Calu3 (cell line): ENCODE measurements around the gene TM4SF20. TPM values are rescaled to one million over a fixed set of nuclear protein-coding genes. Genes with fewer than 3 reads are reported as not detected.

Experiments
- BruUV-seq: library from RNA; stranded (reverse); fragments of 400-500 nt; replicated peaks from 2 replicates; lab custom pipeline; 2021; lab: Mats Ljungman, UMichigan
- CTCF ChIA-PET: fragments of 300-600 bp; sonication (Branson Sonifier 250); formaldehyde crosslinking; loops from one replicate; lab custom pipeline; 2022; ENCODE audit warnings: antibody characterized with exemption; lab: Charles Lee
- DNase-seq: peaks from one replicate; pipeline ENCODE4 v3.0.0; 2022
- H3K27ac Mint-ChIP-seq: one replicate; pipeline ENCODE4 v1.8.0; 2022; ENCODE audit warnings: mixed read lengths; ENCODE audit not compliant: unreplicated experiment
- H3K27me3 Mint-ChIP-seq: one replicate; pipeline ENCODE4 v1.8.0; 2022; ENCODE audit warnings: mixed read lengths; ENCODE audit not compliant: unreplicated experiment
- H3K36me3 Mint-ChIP-seq: one replicate; pipeline ENCODE4 v1.8.0; 2022; ENCODE audit warnings: mild to moderate bottlenecking, moderate library complexity, mixed read lengths; ENCODE audit not compliant: insufficient read depth, unreplicated experiment
- H3K4me1 Mint-ChIP-seq: one replicate; pipeline ENCODE4 v1.8.0; 2022; ENCODE audit warnings: mild to moderate bottlenecking, low read depth, mixed read lengths; ENCODE audit not compliant: unreplicated experiment
- H3K4me3 Mint-ChIP-seq: one replicate; pipeline ENCODE4 v1.8.0; 2022; ENCODE audit warnings: mild to moderate bottlenecking, low read depth, moderate library complexity, mixed read lengths; ENCODE audit not compliant: unreplicated experiment
- H3K9me3 Mint-ChIP-seq: one replicate; pipeline ENCODE4 v1.8.0; 2022; ENCODE audit warnings: low read depth, mixed read lengths; ENCODE audit not compliant: unreplicated experiment
- CTCF ChIP-seq: fragments of 200-600 bp; IDR thresholded peaks from one replicate; pipeline ENCODE4 v1.8.0; 2022; ENCODE audit warnings: antibody characterized with exemption; ENCODE audit not compliant: unreplicated experiment
- intact Hi-C: fragments of 100-400 bp; cut with micrococcal nuclease; formaldehyde crosslinking; loops from one replicate; pipeline ENCODE4 v1.10.0; 2022; ENCODE audit not compliant: unreplicated experiment
- total RNA-seq: library from RNA; stranded (reverse); gene quantifications from 2 replicates; pipeline ENCODE4 v1.2.3, GENCODE V29; 2022

Gene TM4SF20
- total RNA-seq, 1 experiment from 2014 or later, result not detected

DNA sequence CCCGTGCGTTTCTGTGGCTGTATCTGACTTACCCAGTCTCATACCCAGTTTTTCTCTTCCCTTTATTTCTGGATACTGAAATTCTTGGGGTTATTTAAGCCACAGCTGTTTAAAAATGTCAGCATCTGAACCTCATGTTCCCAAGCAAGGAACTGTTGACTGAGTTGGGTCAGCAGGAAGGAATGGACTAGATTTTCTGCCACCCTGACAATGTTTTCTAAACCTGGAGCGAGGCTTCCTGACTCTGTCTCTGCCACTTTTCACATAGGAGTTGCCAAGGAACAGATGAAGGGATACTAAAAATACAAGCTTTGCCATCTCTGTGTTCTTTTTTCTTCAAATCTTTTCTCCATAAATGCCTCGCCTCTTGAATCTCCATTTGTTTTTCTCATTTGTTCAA lies 37.6 kb upstream of the TM4SF20 start:
- H3K4me1 Mint-ChIP-seq, result peaks cover 14% of the 10 kb centered on the region
- no peaks in the 10 kb centered on the region for H3K9me3 Mint-ChIP-seq
- no TSS peak for BruUV-seq
- TF ChIP-seq CTCF, result no peak
- H3K27ac Mint-ChIP-seq, result no peak overlapping the region
- H3K36me3 Mint-ChIP-seq, result no peaks in the 10 kb centered on the region
- H3K4me3 Mint-ChIP-seq, result no peak overlapping the region
- no peaks in the 10 kb centered on the region for H3K27me3 Mint-ChIP-seq
- no peak for DNase-seq
- CTCF ChIA-PET, result no interaction called here
- intact Hi-C loops, result no loop called here

- H3K27me3 Mint-ChIP-seq, result no peaks in the 10 kb centered on the region
- BruUV-seq, result no TSS peak
- H3K4me3 Mint-ChIP-seq, result no peak overlapping the region
- intact Hi-C loops, result loop anchor here (2.0 kb wide), 1 partner anchor 35 kb away; no protein-coding TSS in a partner anchor
- no peak overlapping the region for H3K27ac Mint-ChIP-seq
- H3K4me1 Mint-ChIP-seq, result peaks cover 14% of the 10 kb centered on the region
- no peaks in the 10 kb centered on the region for H3K36me3 Mint-ChIP-seq
- H3K9me3 Mint-ChIP-seq, result no peaks in the 10 kb centered on the region
- TF ChIP-seq CTCF, result no peak
- DNase-seq, result no peak
- CTCF ChIA-PET, result interaction anchor here (0.9 kb wide), 1 partner anchor 90 kb away, joined by 3 read pairs; no protein-coding TSS in a partner anchor
Measured at GRCh38 chr2:227415538-227416424, 36.7 kb upstream of the TM4SF20 start.

- no peak overlapping the region for H3K4me3 Mint-ChIP-seq
- H3K27me3 Mint-ChIP-seq, result no peaks in the 10 kb centered on the region
- no peak for DNase-seq
- peak overlapping the region; percentile 48 for H3K27ac Mint-ChIP-seq
- no peaks in the 10 kb centered on the region for H3K36me3 Mint-ChIP-seq
- peaks cover 14% of the 10 kb centered on the region for H3K4me1 Mint-ChIP-seq
- CTCF ChIA-PET, result interaction anchor here (0.6 kb wide), 1 partner anchor 131 kb away, joined by 3 read pairs; no protein-coding TSS in a partner anchor
- no peak for TF ChIP-seq CTCF
- intact Hi-C loops, result loop anchor here (2.0 kb wide), 1 partner anchor 36 kb away; no protein-coding TSS in a partner anchor
- BruUV-seq, result no TSS peak
- H3K9me3 Mint-ChIP-seq, result no peaks in the 10 kb centered on the region
Measured at GRCh38 chr2:227414846-227415245, 35.7 kb upstream of the TM4SF20 start.

GRCh38 chr2:227413371-227413770 lies 34.3 kb upstream of the TM4SF20 start:
- CTCF ChIA-PET, result no interaction called here
- no peaks in the 10 kb centered on the region for H3K36me3 Mint-ChIP-seq
- no peaks in the 10 kb centered on the region for H3K27me3 Mint-ChIP-seq
- H3K4me1 Mint-ChIP-seq, result peaks cover 14% of the 10 kb centered on the region
- no peak overlapping the region for H3K27ac Mint-ChIP-seq
- BruUV-seq, result no TSS peak
- TF ChIP-seq CTCF, result no peak
- no peak overlapping the region for H3K4me3 Mint-ChIP-seq
- DNase-seq, result no peak
- intact Hi-C loops, result no loop called here
- H3K9me3 Mint-ChIP-seq, result no peaks in the 10 kb centered on the region
